ENCODE data around the gene IL17B. TPM values are rescaled to one million over a fixed set of nuclear protein-coding genes. Genes with fewer than 3 reads are reported as not detected.
"Not testable (repeated sequence)": the region's sequence is repeated elsewhere in the genome, so short reads cannot be mapped to it uniquely, and the experiment has no call there.

Gene IL17B
- total RNA-seq, 1 experiment from 2014 or later = 0.27 TPM

GRCh38 chr5:149404746-149405549 lies 25.9 kb upstream of the IL17B start:
- in situ Hi-C loops (cut with HindIII; ENCODE audit: low sequenced_read_pairs) = no loop called here
- no peak for DNase-seq (ENCODE audit: low spot score)

- DNase-seq (ENCODE audit: low spot score) = no peak
- in situ Hi-C loops (cut with HindIII; ENCODE audit: low sequenced_read_pairs) = no loop called here
Observed at GRCh38 chr5:149403923-149404745, 25.0 kb upstream of the IL17B start.

- in situ Hi-C loops (cut with HindIII; ENCODE audit: low sequenced_read_pairs) = no loop called here
- no peak for DNase-seq (ENCODE audit: low spot score)
Observed at GRCh38 chr5:149402291-149402690, 23.2 kb upstream of the IL17B start.

- DNase-seq (ENCODE audit: low spot score) = no peak
- in situ Hi-C loops (cut with HindIII; ENCODE audit: low sequenced_read_pairs) = no loop called here
Observed at GRCh38 chr5:149401051-149401450, 22.0 kb upstream of the IL17B start.

GRCh38 chr5:149400304-149400703 lies 21.2 kb upstream of the IL17B start:
- DNase-seq (ENCODE audit: low spot score) = no peak
- in situ Hi-C loops (cut with HindIII; ENCODE audit: low sequenced_read_pairs) = no loop called here

- no peak for DNase-seq (ENCODE audit: low spot score)
- in situ Hi-C loops (cut with HindIII; ENCODE audit: low sequenced_read_pairs) = no loop called here
Observed at GRCh38 chr5:149399775-149400174, 20.7 kb upstream of the IL17B start.

- in situ Hi-C loops (cut with HindIII; ENCODE audit: low sequenced_read_pairs); DNase-seq (ENCODE audit: low spot score): not testable (repeated sequence)
Observed at GRCh38 chr5:149398747-149399266, 19.7 kb upstream of the IL17B start.

GRCh38 chr5:149397530-149397929 lies 18.4 kb upstream of the IL17B start:
- in situ Hi-C loops (cut with HindIII; ENCODE audit: low sequenced_read_pairs) = no loop called here

GRCh38 chr5:149394996-149395395 lies 15.9 kb upstream of the IL17B start:
- DNase-seq (ENCODE audit: low spot score); in situ Hi-C loops (cut with HindIII; ENCODE audit: low sequenced_read_pairs): not testable (repeated sequence)

More at GRCh38 chr5:149397530-149397929, 18.4 kb upstream of the IL17B start:
- DNase-seq (ENCODE audit: low spot score) = no peak

GRCh38 chr5:149392718-149393117 lies 13.6 kb upstream of the IL17B start:
- in situ Hi-C loops (cut with HindIII; ENCODE audit: low sequenced_read_pairs) = no loop called here
- DNase-seq (ENCODE audit: low spot score) = no peak

- DNase-seq (ENCODE audit: low spot score) = no peak
- in situ Hi-C loops (cut with HindIII; ENCODE audit: low sequenced_read_pairs) = no loop called here
Observed at GRCh38 chr5:149391524-149391923, 12.4 kb upstream of the IL17B start.

- DNase-seq (ENCODE audit: low spot score) = not testable (repeated sequence)
Observed at GRCh38 chr5:149391076-149391475, 12.0 kb upstream of the IL17B start.

GRCh38 chr5:149389552-149390495 lies 10.7 kb upstream of the IL17B start:
- peak; percentile 9 for DNase-seq (ENCODE audit: low spot score)

More at GRCh38 chr5:149391076-149391475, 12.0 kb upstream of the IL17B start:
- in situ Hi-C loops (cut with HindIII; ENCODE audit: low sequenced_read_pairs) = not testable (repeated sequence)

GRCh38 chr5:149388498-149389190 lies 9.6 kb upstream of the IL17B start:
- in situ Hi-C loops (cut with HindIII; ENCODE audit: low sequenced_read_pairs) = no loop called here
- DNase-seq (ENCODE audit: low spot score) = no peak

More at GRCh38 chr5:149389552-149390495, 10.7 kb upstream of the IL17B start:
- in situ Hi-C loops (cut with HindIII; ENCODE audit: low sequenced_read_pairs) = no loop called here

- DNase-seq (ENCODE audit: low spot score) = no peak
- in situ Hi-C loops (cut with HindIII; ENCODE audit: low sequenced_read_pairs) = no loop called here
Observed at GRCh38 chr5:149387982-149388381, 8.9 kb upstream of the IL17B start.

GRCh38 chr5:149387081-149387631 lies 8.1 kb upstream of the IL17B start:
- in situ Hi-C loops (cut with HindIII; ENCODE audit: low sequenced_read_pairs) = no loop called here
- peak; percentile 12 for DNase-seq (ENCODE audit: low spot score)

- DNase-seq (ENCODE audit: low spot score) = no peak
- in situ Hi-C loops (cut with HindIII; ENCODE audit: low sequenced_read_pairs) = no loop called here
Observed at GRCh38 chr5:149386166-149386565, 7.1 kb upstream of the IL17B start.

- in situ Hi-C loops (cut with HindIII; ENCODE audit: low sequenced_read_pairs) = no loop called here
- DNase-seq (ENCODE audit: low spot score) = no peak
Observed at GRCh38 chr5:149383399-149383798, 4.3 kb upstream of the IL17B start.

Measured in G401 (cell line).